Omental fat pad (tissue), 4 donors: Measurements from ENCODE around the gene CACNA1F. TPM values are rescaled to one million over a fixed set of nuclear protein-coding genes. Genes with fewer than 3 reads are reported as not detected.

Experiments used
- ATAC-seq: fragments of 150-250 bp; one replicate; pipeline ENCODE4 v1.9.1; 2016; ENCODE audit warnings: mild to moderate bottlenecking, moderate library complexity; ENCODE audit not compliant: low FRiP score
- DNase-seq: peaks from one replicate; pipeline ENCODE4 v3.0.0-alpha.2; 2019; ENCODE audit warnings: low spot score
- total RNA-seq, 4 donors: library from RNA; depleted of rRNA; stranded (reverse); fragments of >200 nt; gene quantifications; one replicate each; pipeline ENCODE4 v1.1.0, GENCODE V29; 2016
- TF ChIP-seq, protein P1 (sequence below), 3 donors: fragments of 450-650 bp; IDR thresholded peaks; one replicate each; pipeline ENCODE4 v1.5.1; 2016 to 2017; ENCODE audit warnings: antibody characterized with exemption in 3 of 3, mild to moderate bottlenecking in 3 of 3, moderate library complexity in 2 of 3

Gene CACNA1F
- total RNA-seq, 4 donors from 2014 or later: 0.19 to 0.60 (median 0.34) TPM

DNA sequence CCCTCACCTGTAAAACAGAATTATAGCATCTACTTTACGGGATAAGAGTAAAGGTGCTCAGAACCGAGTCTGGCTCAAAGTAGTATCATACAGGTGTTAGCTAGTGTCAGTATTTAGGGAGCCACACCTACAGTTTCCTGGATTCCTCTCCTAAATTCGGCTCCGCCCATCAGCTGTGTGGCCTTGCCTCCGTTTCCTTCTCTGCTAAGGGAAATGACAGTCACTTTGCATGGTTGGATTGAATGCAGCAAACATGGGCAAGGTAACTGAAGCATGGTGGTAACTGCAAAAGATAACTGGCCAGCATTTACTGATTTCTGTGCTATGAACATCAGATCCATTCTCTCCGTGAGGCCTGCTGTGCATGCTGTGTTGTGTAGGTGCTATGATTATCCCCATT is 39.3 kb upstream of the CACNA1F start:
- DNase-seq (no peak), ATAC-seq (no peak)
- TF ChIP-seq, protein P1, sequence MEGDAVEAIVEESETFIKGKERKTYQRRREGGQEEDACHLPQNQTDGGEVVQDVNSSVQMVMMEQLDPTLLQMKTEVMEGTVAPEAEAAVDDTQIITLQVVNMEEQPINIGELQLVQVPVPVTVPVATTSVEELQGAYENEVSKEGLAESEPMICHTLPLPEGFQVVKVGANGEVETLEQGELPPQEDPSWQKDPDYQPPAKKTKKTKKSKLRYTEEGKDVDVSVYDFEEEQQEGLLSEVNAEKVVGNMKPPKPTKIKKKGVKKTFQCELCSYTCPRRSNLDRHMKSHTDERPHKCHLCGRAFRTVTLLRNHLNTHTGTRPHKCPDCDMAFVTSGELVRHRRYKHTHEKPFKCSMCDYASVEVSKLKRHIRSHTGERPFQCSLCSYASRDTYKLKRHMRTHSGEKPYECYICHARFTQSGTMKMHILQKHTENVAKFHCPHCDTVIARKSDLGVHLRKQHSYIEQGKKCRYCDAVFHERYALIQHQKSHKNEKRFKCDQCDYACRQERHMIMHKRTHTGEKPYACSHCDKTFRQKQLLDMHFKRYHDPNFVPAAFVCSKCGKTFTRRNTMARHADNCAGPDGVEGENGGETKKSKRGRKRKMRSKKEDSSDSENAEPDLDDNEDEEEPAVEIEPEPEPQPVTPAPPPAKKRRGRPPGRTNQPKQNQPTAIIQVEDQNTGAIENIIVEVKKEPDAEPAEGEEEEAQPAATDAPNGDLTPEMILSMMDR (IDR thresholded peaks at IDR 0.05): no peak

- DNase-seq (no peak), ATAC-seq (no peak)
- TF ChIP-seq, protein P1 (IDR thresholded peaks at IDR 0.05): no peak
Observed at GRCh38 chrX:49271341-49271740, 38.2 kb upstream of the CACNA1F start.

DNA sequence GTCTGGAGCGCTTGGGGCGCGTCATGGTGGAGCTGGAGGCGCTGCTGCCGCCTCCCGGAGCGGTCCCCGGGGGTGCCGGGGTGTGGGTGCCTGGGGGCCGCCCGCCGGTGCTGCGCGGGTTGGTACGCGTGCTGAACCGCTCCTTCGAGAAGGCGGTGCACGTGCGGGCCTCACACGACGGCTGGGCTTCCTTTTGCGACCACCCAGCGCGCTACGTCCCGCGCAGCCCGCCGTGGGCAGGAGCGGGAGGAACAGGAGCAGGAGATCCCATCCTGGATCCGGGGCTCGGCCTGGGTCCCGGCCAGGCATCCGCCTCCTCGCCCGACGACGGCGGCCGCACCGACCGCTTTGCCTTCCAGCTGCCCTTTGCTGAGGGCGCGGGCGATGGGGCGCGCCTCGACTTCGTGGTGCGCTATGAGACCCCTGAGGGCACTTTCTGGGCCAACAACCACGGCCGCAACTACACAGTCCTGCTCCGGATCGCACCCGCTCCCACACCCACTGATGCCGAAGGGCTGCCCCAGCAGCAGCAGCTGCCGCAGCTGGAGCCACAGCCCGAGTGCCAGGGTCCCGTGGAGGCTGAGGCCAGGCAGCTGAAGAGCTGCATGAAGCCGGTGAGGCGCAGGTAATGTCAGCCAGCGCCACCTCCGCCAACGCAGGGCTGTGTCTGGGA is 37.2 kb upstream of the CACNA1F start:
- DNase-seq: no peak
- ATAC-seq: no peak
- TF ChIP-seq, protein P1 (IDR thresholded peaks at IDR 0.05): no peak

DNA sequence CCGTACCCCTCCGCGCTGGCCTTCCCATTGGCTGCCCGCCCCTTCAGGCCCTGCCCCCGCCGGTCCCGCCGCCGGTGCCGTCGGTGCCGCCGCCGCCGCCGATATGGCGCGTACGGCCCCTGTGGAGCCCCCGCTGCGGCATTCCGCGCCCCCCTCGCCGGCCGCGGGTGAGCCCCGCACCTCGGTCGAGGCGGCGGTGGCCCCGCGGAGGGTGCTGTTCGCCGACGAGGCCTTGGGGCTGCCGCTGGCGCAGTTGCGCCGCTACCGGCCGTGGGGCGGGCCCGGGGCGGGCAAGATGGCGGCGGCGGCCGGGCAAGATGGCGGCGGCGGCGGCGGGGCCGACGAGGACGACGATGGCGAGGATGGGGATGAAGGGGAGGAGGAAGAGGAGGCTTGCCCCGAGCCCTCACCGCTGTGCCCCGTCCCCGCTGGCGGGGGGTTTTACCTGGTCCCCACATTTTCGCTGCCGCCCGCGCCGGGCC is 36.7 kb upstream of the CACNA1F start, which contains the start of gene PPP1R3F:
Gene PPP1R3F (plus strand): TSS at position 27 of the 482 bp plus-strand sequence. CDS start 77 bp downstream, at position 104.
- DNase-seq (no peak), ATAC-seq (peak; percentile 7)
- TF ChIP-seq, protein P1 (IDR thresholded peaks at IDR 0.05): no peak

- TF ChIP-seq, protein P1 (IDR thresholded peaks at IDR 0.05): no peak
- DNase-seq (peak; percentile 83), ATAC-seq (peak; percentile 96)
Observed at GRCh38 chrX:49269010-49269766, 36.0 kb upstream of the CACNA1F start.

GRCh38 chrX:49268702-49269009 is 35.5 kb upstream of the CACNA1F start:
- ATAC-seq (no peak), DNase-seq (no peak)
- TF ChIP-seq, protein P1 (IDR thresholded peaks at IDR 0.05): no peak
